K562 (cell line): ENCODE data around the gene PPP1R9A. TPM values are rescaled to one million over a fixed set of nuclear protein-coding genes. Genes with fewer than 3 reads are reported as not detected.

ENCODE experiments used
- ATAC-seq: fragments of 200-7000 bp; cut with Tn5 transposase; 3 replicates; pipeline ENCODE4 v1.9.1; 2020; ENCODE audit warnings: moderate library complexity
- BruUV-seq: library from RNA; stranded (reverse); fragments of 400-500 nt; replicated peaks from 2 replicates; lab custom pipeline; 2021; lab: Mats Ljungman, UMichigan
- CTCF ChIA-PET: fragments of 300-600 bp; formaldehyde crosslinking; extraction: SDS; loops from one replicate; lab custom pipeline; 2021; ENCODE audit warnings: low intra/inter-chr PET ratio; lab: Yijun Ruan, JAX
- POLR2A ChIA-PET: fragments of 300-600, 350-650 bp; sonication (Branson Sonifier 250); formaldehyde crosslinking; extraction: SDS; loops from one replicate; lab custom pipeline; 2021; ENCODE audit warnings: antibody characterized with exemption, inconsistent platforms; lab: Yijun Ruan, JAX
- DNase-seq, 4 experiments: peaks; one replicate each; pipeline versions ENCODE4 v3.0.0 to v3.0.0-alpha.2; 2011 to 2018; ENCODE audit warnings: low spot score in 3 of 4, mixed read lengths in 3 of 4; ENCODE audit errors: extremely low read depth in 1 of 4
- FAIRE-seq: peaks from 2 replicates; lab custom pipeline; 2011; peaks lifted over from hg19 to GRCh38; lab: Jason Lieb, UNC
- H2AFZ ChIP-seq: 2 replicates; pipeline ENCODE4 v1.6.0; 2011; ENCODE audit warnings: low read depth, low read length, control low read depth, inconsistent platforms
- H3K27ac ChIP-seq: fragments of 200-600 bp; 3 replicates; pipeline ENCODE4 v1.8.0; 2011; ENCODE audit warnings: low read depth, mild to moderate bottlenecking, control low read depth, inconsistent platforms, low read length, moderate library complexity, mixed read lengths; ENCODE audit errors: extremely low read depth
- H3K27me3 ChIP-seq, 2 experiments: fragments of 300-600 bp in 1 of 2; 2 replicates in 1 of 2; 3 replicates in 1 of 2; pipeline versions ENCODE4 v1.6.0 to v1.8.0; 2011; ENCODE audit warnings: inconsistent platforms in 2 of 2, low read length in 2 of 2, mild to moderate bottlenecking in 1 of 2, mixed read lengths in 1 of 2, moderate library complexity in 1 of 2; ENCODE audit not compliant: control insufficient read depth in 2 of 2, insufficient read depth in 2 of 2
- H3K36me3 ChIP-seq: fragments of 300-600 bp; 3 replicates; pipeline ENCODE4 v1.8.0; 2011; ENCODE audit warnings: mild to moderate bottlenecking, low read length, inconsistent platforms; ENCODE audit not compliant: control insufficient read depth, insufficient read depth
- H3K4me1 ChIP-seq, 2 experiments: fragments of 200-600 bp in 1 of 2; replicated peaks in 1 of 2; 2 replicates in 1 of 2; 3 replicates in 1 of 2; pipeline versions ENCODE4 v1.5.1 to v1.8.0; 2011; ENCODE audit warnings: inconsistent platforms in 2 of 2, low read length in 2 of 2, mild to moderate bottlenecking in 1 of 2, mixed read lengths in 1 of 2, moderate library complexity in 1 of 2; ENCODE audit not compliant: control insufficient read depth in 2 of 2, insufficient read depth in 2 of 2
- H3K4me2 ChIP-seq: 2 replicates; pipeline ENCODE4 v1.6.1; 2011; ENCODE audit warnings: low read length, control low read depth, inconsistent platforms, mixed read lengths; ENCODE audit not compliant: insufficient read depth
- H3K4me3 ChIP-seq: fragments of 200-600 bp; sonication (generic), shearing (Covaris generic); 2 replicates; pipeline ENCODE4 v1.5.1; 2016; ENCODE audit warnings: control low read depth, inconsistent platforms
- H3K79me2 ChIP-seq: fragments of 200-600 bp; 3 replicates; pipeline ENCODE4 v1.8.0; 2011; ENCODE audit warnings: low read length, inconsistent platforms; ENCODE audit not compliant: control insufficient read depth, insufficient read depth
- H3K9ac ChIP-seq, 2 experiments: 2 replicates each; pipeline versions ENCODE4 v1.6.0 to v1.6.1; 2011; ENCODE audit warnings: low read depth in 2 of 2, low read length in 2 of 2, control low read depth in 1 of 2, inconsistent platforms in 1 of 2, mild to moderate bottlenecking in 1 of 2, mixed read lengths in 1 of 2; ENCODE audit not compliant: insufficient read depth in 1 of 2
- H3K9me1 ChIP-seq: one replicate; pipeline ENCODE4 v1.6.0; 2011; ENCODE audit warnings: inconsistent platforms, mild to moderate bottlenecking, low read length, moderate library complexity; ENCODE audit not compliant: control insufficient read depth, insufficient read depth
- H3K9me3 ChIP-seq: replicated peaks from 2 replicates; pipeline ENCODE4 v1.5.1; 2011; ENCODE audit warnings: low read depth, low read length, inconsistent platforms; ENCODE audit not compliant: control insufficient read depth, insufficient read depth
- H4K20me1 ChIP-seq: replicated peaks from 2 replicates; pipeline ENCODE4 v1.6.1; 2011; ENCODE audit warnings: low read length, inconsistent platforms, mixed read lengths; ENCODE audit not compliant: control insufficient read depth, insufficient read depth
- ASH1L ChIP-seq: fragments of 450-650 bp; IDR thresholded peaks from 2 replicates; pipeline ENCODE4 v1.6.1; 2018; ENCODE audit warnings: borderline replicate concordance, mild to moderate bottlenecking, low read depth; ENCODE audit not compliant: partially characterized antibody
- FOXM1 ChIP-seq, 2 experiments: fragments of 450-650 bp in 1 of 2; sonication (generic) in 1 of 2; formaldehyde crosslinking in 1 of 2; IDR thresholded peaks; 2 replicates each; pipeline versions ENCODE4 v1.6.1 to v1.9.0; 2017 to 2022; ENCODE audit warnings: low read depth in 2 of 2, mild to moderate bottlenecking in 2 of 2, missing genetic modification reagents in 1 of 2, moderate library complexity in 1 of 2
- KLF1 ChIP-seq: fragments of 450-650 bp; IDR thresholded peaks from 2 replicates; pipeline ENCODE4 v1.6.1; 2016; ENCODE audit warnings: missing genetic modification characterization, missing compliant biosample characterization
- NCOA4 ChIP-seq: fragments of 450-650 bp; IDR thresholded peaks from 2 replicates; pipeline ENCODE4 v1.6.1; 2018; ENCODE audit warnings: mild to moderate bottlenecking; ENCODE audit not compliant: partially characterized antibody
- NFRKB ChIP-seq: fragments of 450-650 bp; IDR thresholded peaks from 2 replicates; pipeline ENCODE4 v1.6.1; 2016; ENCODE audit warnings: low read depth
- RB1 ChIP-seq: fragments of 450-650 bp; IDR thresholded peaks from 2 replicates; pipeline ENCODE4 v1.6.1; 2017; ENCODE audit warnings: low read depth, mild to moderate bottlenecking
- RBBP5 ChIP-seq: fragments of 200-600 bp; sonication (generic); IDR thresholded peaks from 2 replicates; pipeline ENCODE4 v1.6.1; 2012; ENCODE audit warnings: borderline replicate concordance, mild to moderate bottlenecking, low read length, control low read depth, inconsistent platforms; ENCODE audit not compliant: insufficient read depth, poor library complexity, severe bottlenecking
- SMAD4 ChIP-seq: fragments of 250-450 bp; sonication (Bioruptor Pico); conservative IDR thresholded peaks from 2 replicates; pipeline ENCODE4 v1.8.0; 2021; ENCODE audit warnings: inconsistent platforms, mild to moderate bottlenecking, moderate library complexity
- TCF7L2 ChIP-seq: fragments of 150-350 bp; IDR thresholded peaks from 2 replicates; pipeline ENCODE4 v1.6.1; 2016; ENCODE audit warnings: low read depth, mild to moderate bottlenecking, low read length, moderate library complexity
- TEAD1 ChIP-seq, 2 experiments: fragments of 450-650 bp in 1 of 2; sonication (generic) in 1 of 2; formaldehyde crosslinking; IDR thresholded peaks; 2 replicates each; pipeline versions ENCODE4 v1.4.0 to v1.8.0; 2020 to 2022; ENCODE audit warnings: mild to moderate bottlenecking in 2 of 2, missing genetic modification reagents in 1 of 2
- XRCC4 ChIP-seq: IDR thresholded peaks from one replicate; pipeline ENCODE4 v1.6.1; 2011; ENCODE audit not compliant: insufficient read depth, insufficient read length; ENCODE audit errors: extremely low read depth
- ZNF133 ChIP-seq: fragments of 250-450 bp; sonication (Bioruptor Pico); IDR thresholded peaks from 2 replicates; pipeline ENCODE4 v1.4.0; 2020; ENCODE audit warnings: mild to moderate bottlenecking
- ZNF76 ChIP-seq: fragments of 250-450 bp; sonication (Bioruptor Pico); IDR thresholded peaks from 2 replicates; pipeline ENCODE4 v1.4.0; 2020; ENCODE audit warnings: mild to moderate bottlenecking, moderate library complexity, borderline replicate concordance
- ZSCAN32 ChIP-seq: fragments of 450-650 bp; formaldehyde crosslinking; IDR thresholded peaks from 2 replicates; pipeline ENCODE4 v1.4.0; 2020; ENCODE audit warnings: mild to moderate bottlenecking, moderate library complexity
- in situ Hi-C: fragments of 300-500 bp; cut with MboI; formaldehyde crosslinking; loops from 4 replicates; pipeline ENCODE4 v1.15.0; 2018; ENCODE audit warnings: inconsistent platforms, mixed read lengths
- intact Hi-C: fragments of 100-400 bp; cut with micrococcal nuclease; formaldehyde crosslinking; loops from 2 replicates; pipeline ENCODE4 v1.14.2; 2022
- polyA plus RNA-seq, 8 experiments: library from polyadenylated mRNA; depleted of rRNA in 4 of 8; stranded (reverse) in 5 of 8; unstranded in 3 of 8; fragments of >200 nt; fragmentation: Nextera tagmentation in 2 of 8; fragmentation: Illumina TruSeq in 1 of 8; extraction: Ambion mirVana in 2 of 8; extraction: Trizol in 1 of 8; gene quantifications; 2 replicates each; pipeline versions ENCODE4 v1.2.1 to v1.2.3, GENCODE V29; 2011 to 2014; ENCODE audit warnings: inconsistent platforms in 1 of 8, missing spikeins in 1 of 8
- total RNA-seq, 7 experiments: library from RNA; depleted of rRNA in 6 of 7; stranded (reverse); fragments of >200 nt in 6 of 7; fragmentation: Illumina TruSeq in 2 of 7; extraction: Trizol in 2 of 7; gene quantifications; 2 replicates each; pipeline versions ENCODE4 v1.2.1 to v1.2.3, GENCODE V29; 2011 to 2021; ENCODE audit warnings: low replicate concordance in 1 of 7
- TF ChIP-seq, protein P1 (sequence below): fragments of 250-450 bp; sonication (Bioruptor Pico); IDR thresholded peaks from 2 replicates; pipeline ENCODE4 v1.8.0; 2022; ENCODE audit warnings: moderate library complexity, mild to moderate bottlenecking, inconsistent platforms

PPP1R9A gene
- total and polyA plus RNA-seq, 9 of the 15 experiments (the other 6 are each of a cell fraction or from before 2014, with no cell fraction given) = 0.24 TPM; not detected in 8

DNA sequence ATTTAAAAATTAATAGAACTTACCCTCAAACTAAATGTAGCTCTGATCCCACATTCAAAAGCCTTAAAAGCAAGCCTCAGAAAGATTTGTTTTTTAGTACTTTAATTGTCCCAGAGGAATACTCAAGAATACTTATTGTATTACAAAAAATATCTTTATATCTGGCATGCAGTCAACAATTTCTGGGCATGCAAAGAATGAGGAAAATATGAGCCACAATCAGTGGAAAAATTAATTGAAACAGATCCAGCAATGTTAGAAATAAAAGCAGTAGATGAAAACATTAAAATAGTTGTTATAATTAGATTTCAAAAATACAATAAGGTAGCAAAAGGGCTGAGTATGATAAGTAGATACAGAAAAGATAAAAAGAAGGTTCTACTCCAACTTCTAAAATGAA, 262.3 kb downstream of the PPP1R9A start:
- ChIA-PET POLR2A (no interaction called here), CTCF (no interaction called here)
- no peak overlapping the region for H3K4me3 ChIP-seq
- H3K9ac ChIP-seq = no peak overlapping the region
- intact Hi-C loops (no loop called here), in situ Hi-C loops (no loop called here)
- no peaks in the 10 kb centered on the region for H3K27me3 ChIP-seq
- BruUV-seq = no TSS peak
- no peaks in the 10 kb centered on the region for H3K36me3 ChIP-seq
- FAIRE-seq (no peak), DNase-seq (no peak), ATAC-seq (no peak)
- H3K79me2 ChIP-seq = no peaks in the 10 kb centered on the region
- no peak overlapping the region for H3K4me2 ChIP-seq
- H2AFZ ChIP-seq = no peak overlapping the region
- H3K9me1 ChIP-seq = no peaks in the 10 kb centered on the region
- TF ChIP-seq NCOA4 = no peak
- no peak for TF ChIP-seq KLF1 (tag)
- TF ChIP-seq ZNF133 (CRISPR knock-in tag) = no peak
- no peak for TF ChIP-seq TEAD1 (CRISPR knock-in tag; IDR thresholded peaks at IDR 0.05)
- TF ChIP-seq, protein P1, sequence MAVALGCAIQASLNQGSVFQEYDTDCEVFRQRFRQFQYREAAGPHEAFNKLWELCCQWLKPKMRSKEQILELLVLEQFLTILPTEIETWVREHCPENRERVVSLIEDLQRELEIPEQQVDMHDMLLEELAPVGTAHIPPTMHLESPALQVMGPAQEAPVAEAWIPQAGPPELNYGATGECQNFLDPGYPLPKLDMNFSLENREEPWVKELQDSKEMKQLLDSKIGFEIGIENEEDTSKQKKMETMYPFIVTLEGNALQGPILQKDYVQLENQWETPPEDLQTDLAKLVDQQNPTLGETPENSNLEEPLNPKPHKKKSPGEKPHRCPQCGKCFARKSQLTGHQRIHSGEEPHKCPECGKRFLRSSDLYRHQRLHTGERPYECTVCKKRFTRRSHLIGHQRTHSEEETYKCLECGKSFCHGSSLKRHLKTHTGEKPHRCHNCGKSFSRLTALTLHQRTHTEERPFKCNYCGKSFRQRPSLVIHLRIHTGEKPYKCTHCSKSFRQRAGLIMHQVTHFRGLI (CRISPR knock-in tag) = no peak
- TF ChIP-seq XRCC4 = no peak
- no peak for TF ChIP-seq TCF7L2
- TF ChIP-seq ASH1L = no peak
- TF ChIP-seq SMAD4 (CRISPR knock-in tag) = no peak
- TF ChIP-seq RB1 = no peak
- no peak for TF ChIP-seq ZSCAN32 (CRISPR knock-in tag)
- no peak for TF ChIP-seq FOXM1 (IDR thresholded peaks at IDR 0.05; ENCODE audit: low read depth)
- no peak for TF ChIP-seq FOXM1 (CRISPR knock-in tag; IDR thresholded peaks at IDR 0.05; ENCODE audit: low read depth)
- no peak for TF ChIP-seq ZNF76 (CRISPR knock-in tag)
- TF ChIP-seq NFRKB = no peak
- TF ChIP-seq RBBP5 = no peak
- H3K9me3 ChIP-seq = no peaks in the 10 kb centered on the region; the same call in 1 of the 2 replicates
- H4K20me1 ChIP-seq = no peaks in the 10 kb centered on the region
- H3K4me1 ChIP-seq = no peaks in the 10 kb centered on the region
- no peak overlapping the region for H3K27ac ChIP-seq
